Suppressor macrophage treated with lipopolysaccharide for 1 hour (primary cell): ENCODE measurements around the gene CCDC33.
A peak's percentile ranks its signal among the peaks of the same experiment; 100 is the strongest.

Experiments used
- DNase-seq, 3 donors: peaks; one replicate each; pipeline ENCODE4 v3.0.0-alpha.2; 2020 to 2022

The CCDC33 gene

GRCh38 chr15:74235962-74236361, at the start of gene CCDC33:
Gene CCDC33 (plus strand): TSS chr15:74236326. CDS start chr15:74236720, 394 bp downstream.
- DNase-seq: peak in 2 of 3 donors; percentile 12 to 29

- DNase-seq: no peak
Measured at GRCh38 chr15:74188216-74188615, 47.9 kb upstream of the CCDC33 start.

- no peak for DNase-seq
Measured at GRCh38 chr15:74191798-74192197, 44.3 kb upstream of the CCDC33 start.

- no peak for DNase-seq
Measured at GRCh38 chr15:74192751-74193150, 43.4 kb upstream of the CCDC33 start.

GRCh38 chr15:74193299-74193718, 42.8 kb upstream of the CCDC33 start:
- DNase-seq: peak; percentile 15 to 51 (median 44)

- no peak for DNase-seq
Measured at GRCh38 chr15:74193905-74194304, 42.2 kb upstream of the CCDC33 start.

- DNase-seq: no peak
Measured at GRCh38 chr15:74194572-74195559, 41.3 kb upstream of the CCDC33 start.

- peak; percentile 71 to 82 (median 78) for DNase-seq
Measured at GRCh38 chr15:74196175-74196574, 40.0 kb upstream of the CCDC33 start.

GRCh38 chr15:74197176-74197965, 38.8 kb upstream of the CCDC33 start:
- no peak for DNase-seq

GRCh38 chr15:74199297-74199652, 36.9 kb upstream of the CCDC33 start:
- no peak for DNase-seq

GRCh38 chr15:74200412-74200815, 35.7 kb upstream of the CCDC33 start:
- DNase-seq: peak; percentile 53 to 57 (median 56)

- no peak for DNase-seq
Measured at GRCh38 chr15:74200871-74201419, 35.2 kb upstream of the CCDC33 start.

GRCh38 chr15:74201710-74202420, 34.3 kb upstream of the CCDC33 start:
- DNase-seq: no peak

GRCh38 chr15:74202452-74203401, 33.4 kb upstream of the CCDC33 start, which contains the start of gene STRA6:
Gene STRA6 (minus strand): TSS chr15:74202787. CDS start chr15:74202267, 520 bp downstream.
- peak in 2 of 3 donors; percentile 22 to 29 for DNase-seq

GRCh38 chr15:74203914-74204431, 32.2 kb upstream of the CCDC33 start:
- DNase-seq: peak in 1 of 3 donors; percentile 31

GRCh38 chr15:74205582-74205947, 30.6 kb upstream of the CCDC33 start:
- DNase-seq: no peak

GRCh38 chr15:74206801-74207281, 29.3 kb upstream of the CCDC33 start:
- DNase-seq: no peak

GRCh38 chr15:74207652-74208440, 28.3 kb upstream of the CCDC33 start:
- DNase-seq: no peak

- no peak for DNase-seq
Measured at GRCh38 chr15:74208496-74208895, 27.6 kb upstream of the CCDC33 start.
